HG03159 (cell line): ENCODE measurements around the gene ZCCHC7.
"Not testable (repeated sequence)": the region's sequence is repeated elsewhere in the genome, so short reads cannot be mapped to it uniquely, and the experiment has no call there.

Experiments used
- ATAC-seq: cut with Tn5 transposase; IDR thresholded peaks from one replicate; pipeline ENCODE4 v1.9.1; 2021; ENCODE audit warnings: mild to moderate bottlenecking, moderate library complexity; ENCODE audit not compliant: unreplicated experiment

Gene ZCCHC7

DNA sequence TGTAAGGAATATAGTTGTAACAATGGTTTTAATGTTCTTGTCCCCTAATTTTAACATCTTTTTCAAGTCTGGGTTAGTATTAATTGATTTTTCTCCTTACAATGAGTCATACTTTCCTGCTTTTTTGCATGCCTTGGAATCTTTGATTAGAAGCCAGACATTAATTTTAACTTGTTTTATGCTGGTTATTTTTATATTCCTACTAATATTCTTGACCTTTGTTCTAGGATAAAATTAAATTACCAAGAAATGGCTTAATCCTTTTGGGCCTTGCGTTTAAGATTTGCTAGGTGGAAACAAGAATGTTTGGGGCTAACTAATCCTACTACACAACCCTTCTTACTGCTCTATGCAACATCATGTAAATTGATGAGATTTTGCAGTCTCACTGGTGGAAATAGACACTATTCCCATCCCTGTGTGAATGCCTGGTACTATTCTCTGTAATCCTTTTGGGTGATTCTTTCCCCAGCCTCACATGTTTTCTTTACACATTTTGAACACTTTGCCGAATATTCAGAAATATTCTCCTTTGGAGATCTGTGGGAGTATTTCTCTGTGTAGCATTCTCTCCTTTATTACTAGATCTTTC lies 47.2 kb downstream of the ZCCHC7 start:
- no peak for ATAC-seq

DNA sequence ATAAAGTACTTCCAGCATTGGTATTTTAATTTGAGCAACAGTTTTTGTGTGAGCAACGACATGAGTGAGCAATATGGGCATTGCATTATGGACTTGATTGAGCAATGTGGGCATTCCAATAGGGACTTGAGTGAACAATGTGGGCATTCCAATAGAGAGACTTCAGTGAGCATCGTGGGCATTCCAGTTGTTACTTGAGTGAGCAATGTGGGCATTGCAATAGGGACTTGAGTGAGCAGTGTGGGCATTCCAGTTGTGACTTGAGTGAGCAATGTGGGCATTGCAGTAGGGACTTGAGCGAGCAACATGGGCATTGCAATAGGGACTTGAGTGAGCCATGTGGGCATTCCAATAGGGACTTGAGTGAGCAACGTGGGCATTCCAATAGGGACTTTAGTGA lies 52.2 kb downstream of the ZCCHC7 start:
- ATAC-seq: no peak

DNA sequence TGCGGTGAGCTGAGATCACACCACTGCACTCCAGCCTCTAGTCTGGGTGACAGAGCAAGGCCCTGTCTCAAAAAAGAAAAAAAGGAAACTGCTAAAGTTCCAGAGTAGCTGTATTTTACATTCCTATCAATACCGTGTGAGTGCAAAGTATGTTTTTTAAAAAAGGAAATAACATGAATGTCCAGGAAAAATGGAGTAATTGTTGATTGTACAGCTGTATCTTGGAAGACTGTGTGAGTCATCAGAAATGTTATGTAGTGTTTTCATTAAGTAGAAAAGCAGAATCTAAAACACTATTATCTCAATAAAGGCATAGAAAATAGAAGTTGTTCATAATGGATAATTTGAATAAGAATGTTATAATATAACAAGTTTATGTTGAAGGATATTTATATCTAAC lies 53.9 kb downstream of the ZCCHC7 start:
- ATAC-seq: no peak

DNA sequence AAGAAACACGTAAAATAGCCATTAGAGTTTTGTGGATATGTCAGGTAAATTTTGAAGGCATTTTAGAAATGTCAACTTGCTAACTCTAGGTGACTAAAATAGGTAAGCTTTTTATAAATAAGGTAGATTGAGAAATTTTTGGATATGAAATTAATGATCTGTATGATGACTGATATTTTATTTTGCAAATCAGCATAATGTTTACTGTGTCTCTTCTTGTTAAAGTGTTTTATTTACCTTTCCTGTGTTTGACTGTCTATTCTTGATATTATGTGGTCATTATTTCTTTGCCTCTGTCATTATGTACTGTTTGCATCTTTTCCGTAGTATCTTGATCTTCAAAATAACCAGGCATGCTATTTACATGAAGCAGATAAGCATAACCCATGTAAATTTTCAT lies 58.4 kb downstream of the ZCCHC7 start:
- no peak for ATAC-seq

DNA sequence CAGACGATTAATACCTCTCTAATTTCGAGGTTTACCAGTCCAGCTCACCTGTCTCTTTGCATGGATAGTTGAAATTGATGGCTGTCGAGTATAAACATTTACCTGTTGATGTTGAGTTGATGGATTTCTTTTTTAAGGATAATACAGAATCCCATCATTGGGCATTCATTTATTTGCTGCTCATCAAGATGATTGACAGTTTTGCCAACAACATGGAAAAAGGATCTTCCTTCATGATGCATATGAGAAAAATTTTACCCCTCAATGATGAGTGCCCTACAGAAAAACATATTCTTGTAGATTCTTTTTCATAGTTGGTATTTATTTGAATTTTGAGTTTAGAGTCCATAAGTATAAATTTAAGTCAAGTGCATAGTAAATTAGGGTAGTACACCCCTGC lies 59.2 kb downstream of the ZCCHC7 start:
- no peak for ATAC-seq

DNA sequence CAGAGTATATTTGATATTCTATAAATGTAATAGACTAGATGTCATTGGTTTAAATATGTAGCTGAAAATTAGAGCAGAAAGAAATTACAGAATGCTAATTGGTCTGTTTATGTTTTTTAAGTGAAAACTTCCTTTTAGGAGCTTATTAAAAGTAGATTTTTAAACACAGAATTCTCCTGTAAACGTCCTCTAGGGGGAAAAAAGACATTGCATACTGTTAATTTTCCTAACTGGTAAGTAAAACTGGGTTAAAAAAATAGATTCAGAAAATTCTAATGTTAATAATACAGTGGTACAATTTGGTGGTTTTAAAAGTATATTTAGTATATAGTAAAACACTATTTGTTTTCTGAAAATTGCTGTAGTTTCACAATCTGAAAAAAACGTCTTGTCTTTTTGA lies 59.8 kb downstream of the ZCCHC7 start:
- no peak for ATAC-seq

DNA sequence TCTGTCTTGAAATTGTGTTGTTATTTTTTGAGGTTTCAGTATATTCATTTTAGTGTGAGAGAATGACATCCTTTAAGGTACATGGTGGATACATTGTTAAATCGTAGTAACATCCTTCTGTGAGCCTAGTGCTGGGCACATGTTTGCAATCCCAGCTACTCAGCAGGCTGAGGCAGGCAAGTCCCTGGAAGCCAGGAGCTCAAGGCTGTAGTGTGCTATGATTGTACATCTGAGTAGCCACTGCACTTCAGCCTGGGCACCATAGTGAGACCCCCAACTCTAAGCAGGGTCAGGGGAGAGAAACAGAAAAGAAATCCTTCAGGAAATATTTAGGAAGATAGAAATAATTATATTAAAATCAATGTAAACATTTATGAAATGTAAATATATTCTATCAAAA lies 62.3 kb downstream of the ZCCHC7 start:
- ATAC-seq: no peak

DNA sequence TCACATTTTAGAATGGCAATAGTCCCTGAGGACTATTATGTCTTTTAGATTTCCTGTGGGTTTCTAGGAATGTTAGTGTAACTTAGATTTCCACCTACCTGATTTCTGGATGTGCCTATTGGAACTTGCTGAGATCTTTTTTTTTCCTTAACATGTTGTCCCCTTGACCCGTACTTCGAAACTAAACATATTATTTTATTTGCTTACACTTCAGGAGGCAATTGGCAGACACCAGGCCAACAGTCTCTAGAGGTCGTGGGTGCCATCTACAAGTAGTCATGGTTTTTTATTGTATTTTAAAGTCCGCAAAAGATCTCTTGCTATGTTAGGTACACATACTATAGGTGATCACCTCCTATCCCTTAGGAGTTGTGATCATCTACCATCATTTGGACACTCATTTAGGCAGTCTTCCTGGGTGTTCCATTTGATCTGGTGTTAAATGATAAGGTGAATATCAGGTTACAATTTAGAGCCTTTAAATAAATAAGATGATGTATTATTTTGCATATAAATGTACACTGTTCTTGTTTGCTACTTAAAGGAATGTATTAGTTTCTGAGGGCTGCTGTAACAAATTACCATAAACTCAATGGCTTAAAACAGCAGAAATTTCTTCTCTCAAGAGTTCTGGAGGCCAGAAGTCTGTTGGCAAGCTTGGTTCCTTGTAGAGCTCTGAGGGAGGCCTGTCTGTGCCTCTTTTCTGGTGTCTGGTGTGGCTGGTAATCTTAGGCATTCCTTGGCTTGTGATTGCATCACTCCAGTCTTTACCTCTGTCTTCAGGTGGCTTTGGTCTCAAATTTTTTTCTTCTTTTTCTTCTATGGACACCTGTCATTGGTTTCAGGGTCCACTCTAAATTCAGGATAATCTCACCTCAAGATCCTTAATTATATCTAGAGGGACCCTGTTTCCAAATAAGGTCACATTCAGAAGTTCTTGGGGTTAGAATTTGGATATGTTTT lies 64.8 kb downstream of the ZCCHC7 start:
- ATAC-seq: no peak

DNA sequence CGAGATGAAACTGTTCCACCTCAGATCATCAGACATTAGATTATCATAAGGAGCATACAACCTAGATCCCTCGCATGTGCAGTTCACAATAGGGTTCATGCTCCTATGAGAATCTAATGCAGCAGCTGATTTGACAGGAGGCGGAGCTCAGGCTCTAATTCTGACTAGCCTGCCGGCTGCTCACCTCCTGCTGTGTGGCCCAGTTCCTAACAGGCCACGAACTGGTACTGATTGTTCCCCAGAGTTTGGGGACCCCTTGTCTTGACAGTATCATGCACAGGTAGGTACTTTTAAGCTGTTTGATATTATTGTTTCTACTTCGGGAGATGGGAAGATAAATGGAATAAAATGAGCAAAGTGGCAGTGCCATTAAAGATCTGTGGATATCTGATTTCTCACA lies 66.9 kb downstream of the ZCCHC7 start:
- ATAC-seq: no peak

DNA sequence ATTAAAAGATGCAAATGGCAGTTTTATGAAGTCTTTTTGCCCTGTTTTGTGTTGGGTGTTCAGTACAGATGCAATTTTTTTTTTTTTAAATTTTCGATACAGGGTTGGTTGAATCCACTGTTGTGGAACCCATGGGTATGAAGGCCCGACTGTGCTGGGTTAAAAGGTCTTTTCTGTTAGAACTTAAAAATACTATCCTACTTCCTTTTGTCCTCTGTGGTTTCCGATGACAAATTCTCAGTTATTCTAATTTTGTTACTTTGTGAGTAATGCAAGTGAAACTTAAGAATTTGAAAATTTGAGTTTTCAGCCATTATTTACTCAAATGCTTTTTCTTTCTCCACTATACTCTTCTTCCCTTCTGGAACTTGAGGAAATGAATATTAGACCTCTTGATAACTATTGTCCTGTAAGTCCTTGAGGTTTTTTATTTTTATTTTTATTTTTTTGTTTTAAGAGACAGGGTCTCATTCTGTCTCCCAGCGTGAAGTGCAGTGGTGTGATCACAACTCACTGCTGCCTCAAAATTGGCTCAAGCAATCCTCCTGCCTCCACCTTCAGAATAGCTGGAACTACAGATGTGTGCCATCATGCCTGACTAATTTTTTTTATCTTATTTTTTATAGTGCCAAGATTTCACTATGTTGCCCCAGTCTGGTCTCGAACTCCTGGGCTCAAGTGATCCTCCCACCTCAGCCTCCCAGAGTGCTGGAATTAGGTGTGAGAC lies 67.5 kb downstream of the ZCCHC7 start:
- peak; percentile 72 for ATAC-seq

DNA sequence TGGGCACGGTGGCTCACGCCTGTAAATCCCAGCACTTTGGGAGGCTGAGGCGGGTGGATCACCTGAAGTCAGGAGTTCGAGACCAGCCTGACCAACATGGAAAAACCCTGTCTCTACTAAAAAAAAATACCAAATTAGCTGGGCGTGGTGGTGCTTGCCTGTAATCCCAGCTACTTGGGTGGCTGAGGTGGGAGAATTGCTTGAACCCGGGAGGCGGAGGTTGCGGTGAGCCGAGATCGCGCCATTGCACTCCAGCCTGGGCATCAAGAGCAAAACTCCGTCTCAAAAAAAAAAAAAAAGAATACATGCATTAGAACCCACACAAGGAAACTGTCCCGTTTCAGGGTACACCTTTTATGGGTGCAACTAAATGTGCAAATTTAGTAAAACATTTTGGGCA lies 70.4 kb downstream of the ZCCHC7 start:
- not testable (repeated sequence) for ATAC-seq

DNA sequence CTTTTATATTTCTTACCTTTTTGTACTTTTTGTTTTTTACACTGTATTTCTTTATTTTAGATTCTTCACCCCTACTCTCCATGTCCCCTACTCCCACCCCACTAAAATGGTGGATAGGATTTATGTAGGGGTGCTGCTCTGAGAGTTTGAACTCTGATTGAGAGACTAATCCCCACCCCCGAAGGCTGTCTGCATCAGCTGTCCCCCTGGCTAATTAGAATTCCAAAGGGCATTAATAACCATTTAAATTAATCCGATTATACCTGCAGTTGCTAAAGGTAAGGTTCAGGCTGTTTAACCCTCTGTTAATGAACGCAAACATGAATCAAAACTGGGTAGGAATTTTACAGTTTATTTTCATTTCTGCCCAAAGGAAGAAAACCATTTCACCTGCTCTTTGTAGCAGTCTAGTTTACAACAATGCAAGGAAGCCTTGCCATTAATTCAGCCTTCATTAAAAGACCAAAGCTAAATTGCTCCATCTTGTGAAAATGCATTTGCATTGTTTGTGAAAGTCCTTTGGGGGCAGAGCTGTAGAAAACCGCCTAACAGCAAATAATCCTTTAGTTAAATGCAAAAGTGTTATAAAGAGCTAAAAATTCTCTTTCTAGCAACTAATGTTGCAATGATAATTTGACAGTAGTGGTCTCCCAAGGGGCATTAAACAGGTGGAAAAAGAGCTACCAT lies 71.2 kb downstream of the ZCCHC7 start:
- no peak for ATAC-seq

DNA sequence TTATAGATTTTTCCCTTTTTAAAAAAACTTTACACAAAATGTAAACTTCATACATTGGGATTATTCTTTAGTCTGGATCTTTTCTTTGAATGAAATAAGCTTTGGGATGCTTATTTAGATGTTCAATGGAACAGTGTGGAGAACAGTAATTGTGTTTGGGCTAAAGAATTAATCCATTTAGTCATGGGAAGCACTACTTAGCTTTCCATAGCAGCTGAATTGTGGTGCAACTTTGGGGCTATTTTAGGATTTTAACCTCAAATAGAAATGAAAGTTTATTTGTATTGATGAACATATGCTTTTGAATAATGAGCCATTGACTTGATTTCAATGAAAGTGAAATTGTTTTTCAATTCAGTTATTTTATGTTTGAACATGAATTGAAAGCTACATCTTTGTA lies 72.4 kb downstream of the ZCCHC7 start:
- ATAC-seq: no peak

DNA sequence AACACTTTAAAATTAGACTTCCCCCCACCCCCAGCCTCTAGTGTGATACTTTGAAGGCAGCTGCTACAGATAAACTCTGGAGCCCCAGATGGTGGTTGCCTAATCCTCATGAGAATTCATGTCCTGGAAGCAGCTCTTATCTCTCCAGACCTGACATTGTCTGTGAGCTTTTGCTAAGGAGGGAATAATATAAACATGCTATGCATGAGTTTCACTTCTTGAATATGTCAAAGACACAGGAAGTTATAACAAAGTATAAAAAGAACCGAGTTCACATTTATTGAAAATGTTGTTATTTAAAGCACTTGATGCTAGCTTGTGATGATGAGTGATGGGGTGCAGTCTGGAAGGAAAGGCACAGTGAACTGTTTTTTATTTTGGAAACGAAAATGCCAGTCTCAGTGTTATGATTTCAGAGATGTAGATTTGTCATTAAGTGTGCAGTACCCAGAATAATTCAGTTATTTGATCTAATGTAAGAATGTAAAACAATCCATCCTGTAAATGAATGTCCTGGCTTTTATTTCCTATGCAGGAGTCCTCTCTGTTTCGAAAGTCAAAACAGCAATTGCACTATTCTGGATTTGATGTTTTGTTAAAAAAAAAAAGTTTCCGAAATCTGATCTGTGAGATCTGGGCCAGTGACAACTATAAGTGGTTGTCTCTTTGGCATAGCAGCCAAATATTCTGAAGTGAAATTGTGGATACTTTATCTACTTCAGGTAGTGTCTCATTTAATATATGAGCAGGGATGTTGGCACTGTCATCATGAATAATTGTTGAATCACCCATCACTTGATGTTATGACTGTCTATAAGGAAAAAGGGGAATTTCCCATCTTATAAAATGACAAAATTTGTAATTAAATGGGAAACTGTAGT lies 77.0 kb downstream of the ZCCHC7 start:
- peak; percentile 58 for ATAC-seq

DNA sequence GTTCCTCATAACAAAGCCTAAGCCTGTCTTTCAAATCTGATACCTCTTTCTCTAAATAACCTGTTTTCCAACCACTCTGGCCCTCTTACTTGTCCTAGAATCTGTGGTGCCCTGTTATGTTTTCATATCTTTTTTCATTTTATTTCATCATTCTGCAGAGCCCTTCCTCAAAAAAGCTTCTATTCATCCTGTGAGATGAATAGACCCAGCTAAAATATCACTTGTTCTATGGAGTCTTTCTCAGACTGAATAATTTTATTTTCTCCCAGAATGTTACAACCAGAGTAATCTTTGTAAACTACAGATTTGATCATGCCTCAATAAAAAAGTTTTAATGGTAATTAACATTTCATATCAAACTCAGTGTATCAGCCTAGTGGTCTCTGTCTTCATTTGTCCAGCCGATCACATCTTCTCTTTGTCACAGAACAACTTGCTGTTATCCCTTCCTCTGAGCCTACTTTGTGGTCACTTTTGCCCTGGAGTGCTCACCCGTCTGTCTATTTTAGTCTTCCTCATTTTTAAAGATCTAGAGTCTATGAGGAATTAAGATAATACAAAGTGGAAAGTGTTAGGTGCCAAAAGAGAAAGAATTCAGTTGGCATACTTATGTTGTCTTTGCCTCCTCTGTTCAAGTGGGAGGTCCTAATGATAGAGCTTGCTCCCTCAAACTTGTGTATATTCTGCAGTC lies 77.8 kb downstream of the ZCCHC7 start:
- ATAC-seq: no peak

DNA sequence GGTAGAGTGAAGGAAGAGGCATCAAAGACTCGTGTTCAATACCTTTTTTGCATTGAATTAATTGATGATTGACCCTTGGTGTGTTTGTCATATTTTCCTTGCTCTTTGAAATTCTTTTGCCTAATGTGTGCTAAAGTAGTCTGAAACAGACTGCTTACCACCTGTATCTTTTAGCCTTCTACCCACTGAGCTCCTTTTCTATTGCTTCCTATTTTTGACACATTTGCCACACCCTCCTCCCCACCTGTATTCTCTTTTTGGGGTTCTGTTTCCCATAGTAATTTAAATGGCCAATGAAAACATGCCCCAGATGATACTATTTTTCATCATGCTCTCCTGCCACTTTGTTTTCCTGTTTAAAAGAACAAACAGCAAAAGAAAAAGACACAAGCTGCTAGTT lies 78.5 kb downstream of the ZCCHC7 start:
- ATAC-seq: no peak

DNA sequence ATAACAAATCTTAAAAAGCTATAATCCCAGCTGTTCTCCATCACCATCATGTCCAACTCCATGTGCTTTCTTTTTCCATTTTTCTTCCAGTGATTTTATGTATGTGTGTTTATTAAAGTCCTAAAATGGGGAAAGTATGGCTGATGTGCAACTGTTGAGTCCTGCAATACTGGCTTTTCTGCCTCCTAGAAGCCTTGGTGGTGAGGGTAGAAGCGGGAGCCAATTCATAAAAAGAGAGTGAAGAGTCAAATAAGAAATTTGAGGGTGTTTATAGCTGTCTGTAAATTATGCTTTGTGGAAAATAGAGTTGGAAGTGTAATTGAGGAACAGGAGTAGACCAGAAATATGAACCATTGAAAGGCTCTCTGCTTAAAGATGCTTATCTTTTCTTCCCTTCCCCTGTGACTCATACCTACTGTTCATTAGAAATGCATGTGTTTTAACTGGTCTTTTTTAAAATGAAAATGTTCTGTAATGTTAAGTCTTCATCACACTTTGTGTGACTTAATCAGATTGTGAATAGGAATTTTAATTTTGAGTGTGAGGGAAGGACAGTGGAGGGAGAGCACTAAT lies 80.1 kb downstream of the ZCCHC7 start:
- ATAC-seq: no peak

DNA sequence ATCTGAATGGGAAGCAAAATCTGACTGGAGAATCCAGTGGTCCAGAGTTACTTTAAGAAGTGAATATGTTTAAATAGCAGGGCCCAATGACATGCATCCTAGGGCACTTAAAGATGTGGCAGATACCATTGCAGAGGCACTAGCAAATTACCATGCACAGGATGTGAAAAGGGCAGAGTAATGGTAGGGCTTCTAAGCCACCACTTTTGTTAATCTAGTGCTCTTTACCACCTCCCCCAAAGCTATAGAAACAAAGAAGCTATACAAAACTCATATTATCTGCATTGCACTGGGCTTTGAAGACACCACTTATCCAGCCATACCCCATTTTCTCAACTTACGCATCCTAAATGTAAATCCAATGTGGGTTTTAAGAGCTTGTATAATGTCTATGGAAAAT lies 81.2 kb downstream of the ZCCHC7 start:
- no peak for ATAC-seq

DNA sequence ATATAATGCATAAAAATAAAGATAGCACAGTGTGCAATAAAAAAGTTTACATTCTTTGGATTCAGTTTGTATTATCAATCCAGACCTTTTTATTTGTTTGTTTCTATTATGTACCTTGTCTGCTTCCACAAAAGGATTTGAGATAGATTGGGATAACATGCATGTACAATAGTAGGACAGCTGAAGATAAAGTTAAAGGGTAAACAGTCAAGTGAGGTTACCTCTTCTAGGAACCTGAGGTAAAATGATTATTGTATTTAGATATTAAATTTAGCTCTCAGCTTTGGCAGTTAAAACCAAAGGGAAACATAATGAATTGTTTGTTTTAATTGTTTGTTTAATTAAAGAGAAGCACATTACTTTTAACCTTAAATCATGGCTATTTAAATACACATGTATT lies 81.7 kb downstream of the ZCCHC7 start:
- ATAC-seq: no peak
